Measurements from ENCODE around the gene SH3PXD2A.

Gene SH3PXD2A

GRCh38 chr10:103552856-103553742, 302.3 kb downstream of the SH3PXD2A start:
- no peak for DNase-seq

GRCh38 chr10:103551619-103552602, 303.5 kb downstream of the SH3PXD2A start:
- DNase-seq, result no peak

- DNase-seq, result no peak
Observed at GRCh38 chr10:103550229-103550628, 305.1 kb downstream of the SH3PXD2A start.

GRCh38 chr10:103549349-103549685, 306.1 kb downstream of the SH3PXD2A start:
- DNase-seq, result no peak

GRCh38 chr10:103548581-103549348, 306.6 kb downstream of the SH3PXD2A start:
- DNase-seq, result no peak

GRCh38 chr10:103548006-103548405, 307.4 kb downstream of the SH3PXD2A start:
- no peak for DNase-seq

GRCh38 chr10:103547391-103547946, 307.9 kb downstream of the SH3PXD2A start:
- no peak for DNase-seq

- DNase-seq, result no peak
Observed at GRCh38 chr10:103546401-103546800, 309.0 kb downstream of the SH3PXD2A start.

- DNase-seq, result no peak
Observed at GRCh38 chr10:103545771-103546281, 309.6 kb downstream of the SH3PXD2A start.

- no peak for DNase-seq
Observed at GRCh38 chr10:103545366-103545765, 310.0 kb downstream of the SH3PXD2A start.

GRCh38 chr10:103544657-103545310, 310.6 kb downstream of the SH3PXD2A start:
- DNase-seq, result no peak
